Measurements from ENCODE around the gene PTK7.
"Not testable (repeated sequence)": the region's sequence is repeated elsewhere in the genome, so short reads cannot be mapped to it uniquely, and the experiment has no call there.

Gene PTK7

DNA sequence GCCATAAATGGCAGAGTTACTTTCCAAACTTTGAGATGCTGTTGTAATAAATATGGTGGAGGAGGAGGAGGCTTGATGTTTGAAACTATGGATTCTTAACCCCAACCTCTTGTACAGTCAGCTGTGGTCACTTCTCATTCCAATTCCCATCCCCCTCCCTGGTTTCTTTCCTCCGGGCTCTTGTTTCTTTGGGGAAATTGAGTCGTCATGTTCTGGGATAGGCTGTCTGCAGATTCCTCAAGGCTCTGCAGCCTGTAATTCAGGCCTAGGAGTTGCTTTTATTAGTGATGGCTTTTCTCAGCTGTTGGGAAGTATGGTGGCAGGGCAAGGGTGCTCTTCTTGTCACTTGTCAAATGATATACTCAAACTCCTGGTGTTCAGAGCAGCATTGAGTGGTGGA, 2.6 kb downstream of the PTK7 start:
- POLR2A ChIA-PET, result interaction anchor here (0.6 to 4.0 kb wide), 7 partner anchors 12 to 175 kb away, joined by 3 to 36 read pairs (median 4); partner anchors contain the start of genes KLC4 and MRPL2
- peak; percentile 82 for DNase-seq (ENCODE audit: low read depth, low spot score)
- CTCF ChIA-PET, result interaction anchor here (0.9 to 5.2 kb wide), 2 partner anchors 13 to 65 kb away, joined by 3 to 29 read pairs; no protein-coding TSS in a partner anchor
- H3K4me3 ChIP-seq (ENCODE audit: low read depth, low read length), result peak overlapping the region; percentile 94
- TF ChIP-seq, protein P1, sequence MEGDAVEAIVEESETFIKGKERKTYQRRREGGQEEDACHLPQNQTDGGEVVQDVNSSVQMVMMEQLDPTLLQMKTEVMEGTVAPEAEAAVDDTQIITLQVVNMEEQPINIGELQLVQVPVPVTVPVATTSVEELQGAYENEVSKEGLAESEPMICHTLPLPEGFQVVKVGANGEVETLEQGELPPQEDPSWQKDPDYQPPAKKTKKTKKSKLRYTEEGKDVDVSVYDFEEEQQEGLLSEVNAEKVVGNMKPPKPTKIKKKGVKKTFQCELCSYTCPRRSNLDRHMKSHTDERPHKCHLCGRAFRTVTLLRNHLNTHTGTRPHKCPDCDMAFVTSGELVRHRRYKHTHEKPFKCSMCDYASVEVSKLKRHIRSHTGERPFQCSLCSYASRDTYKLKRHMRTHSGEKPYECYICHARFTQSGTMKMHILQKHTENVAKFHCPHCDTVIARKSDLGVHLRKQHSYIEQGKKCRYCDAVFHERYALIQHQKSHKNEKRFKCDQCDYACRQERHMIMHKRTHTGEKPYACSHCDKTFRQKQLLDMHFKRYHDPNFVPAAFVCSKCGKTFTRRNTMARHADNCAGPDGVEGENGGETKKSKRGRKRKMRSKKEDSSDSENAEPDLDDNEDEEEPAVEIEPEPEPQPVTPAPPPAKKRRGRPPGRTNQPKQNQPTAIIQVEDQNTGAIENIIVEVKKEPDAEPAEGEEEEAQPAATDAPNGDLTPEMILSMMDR (IDR thresholded peaks at IDR 0.05; ENCODE audit: insufficient read depth, low read length, missing control alignments), result no peak

DNA sequence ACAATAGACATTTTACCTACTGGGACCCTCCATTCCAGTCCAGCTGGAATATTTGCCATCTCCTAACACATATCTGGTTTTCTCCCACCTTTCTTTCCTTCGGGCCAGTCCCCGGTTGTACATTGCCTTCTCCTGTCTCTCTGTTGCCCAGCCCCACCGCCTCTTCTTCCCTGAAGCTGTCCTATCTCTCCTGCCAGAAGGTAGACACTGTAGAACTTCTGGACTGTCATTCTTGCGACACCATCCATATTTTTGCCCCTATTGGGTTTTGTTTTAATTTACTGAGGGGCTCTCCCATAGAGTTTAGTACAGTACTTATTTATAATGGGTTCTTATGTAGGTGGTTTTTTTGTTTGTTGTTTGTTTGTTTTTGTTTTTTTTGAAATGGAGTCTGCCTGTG, 4.9 kb downstream of the PTK7 start:
- ChIA-PET POLR2A (interaction anchor here (1.2 to 2.2 kb wide), 2 partner anchors 9 to 44 kb away, joined by 6 to 7 read pairs; no protein-coding TSS in a partner anchor), CTCF (interaction anchor here (1.1 to 5.2 kb wide), 3 partner anchors 9 to 62 kb away, joined by 4 to 29 read pairs (median 6); no protein-coding TSS in a partner anchor)
- TF ChIP-seq, protein P1 (IDR thresholded peaks at IDR 0.05; ENCODE audit: insufficient read depth, low read length, missing control alignments), result no peak
- no peak overlapping the region for H3K4me3 ChIP-seq (ENCODE audit: low read depth, low read length)
- no peak for DNase-seq (ENCODE audit: low read depth, low spot score)

- not testable (repeated sequence) for DNase-seq (ENCODE audit: low read depth, low spot score); H3K4me3 ChIP-seq (ENCODE audit: low read depth, low read length)
- ChIA-PET CTCF (interaction anchor here (1.1 to 5.2 kb wide), 4 partner anchors 9 to 62 kb away, joined by 3 to 29 read pairs (median 8); no protein-coding TSS in a partner anchor), POLR2A (interaction anchor here (2.2 kb wide), 1 partner anchor 43 kb away, joined by 7 read pairs; no protein-coding TSS in a partner anchor)
Observed at GRCh38 chr6:43081922-43082321, 5.8 kb downstream of the PTK7 start.

DNA sequence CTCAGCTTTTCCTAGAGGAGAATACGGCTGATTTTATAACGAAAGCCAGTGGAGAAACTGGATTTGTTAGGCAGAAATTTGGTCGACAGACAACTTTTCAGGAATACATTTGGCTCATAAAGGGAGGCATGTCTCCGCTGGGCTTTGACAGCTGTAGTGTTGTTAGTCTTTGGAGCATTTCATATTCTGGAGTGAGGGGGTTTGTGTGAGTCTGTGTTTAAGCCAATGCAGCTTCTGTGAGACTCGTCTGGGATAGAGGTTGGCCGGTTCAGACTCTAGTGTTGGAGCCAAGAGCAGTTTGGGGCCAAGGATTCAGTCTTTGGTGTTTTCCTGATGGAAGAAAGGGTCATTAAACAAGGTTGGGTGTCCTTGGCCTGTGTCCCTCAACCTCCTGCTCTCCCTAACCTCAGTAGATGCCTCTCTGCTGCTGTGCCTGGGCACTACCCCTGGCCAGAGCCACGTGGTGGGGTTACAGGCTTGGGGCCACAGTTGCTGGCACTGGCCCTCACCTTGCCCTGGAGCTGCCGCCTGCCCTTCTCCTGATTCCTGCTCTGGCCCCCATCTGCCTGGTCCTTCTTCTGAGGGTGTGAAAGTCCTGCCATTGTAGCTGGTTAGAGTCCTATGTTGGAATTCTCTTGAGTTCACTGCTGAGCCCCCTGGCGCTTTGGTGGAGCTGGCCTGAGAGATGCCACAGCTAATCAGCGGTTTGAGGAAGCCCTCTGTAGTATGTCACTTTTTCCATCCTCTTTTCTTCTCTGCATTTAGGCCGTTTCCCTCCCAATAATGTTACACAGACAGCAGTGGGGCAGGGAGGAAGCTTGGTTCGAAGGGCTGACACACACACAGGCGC, 6.9 kb downstream of the PTK7 start:
- no peak overlapping the region for H3K4me3 ChIP-seq (ENCODE audit: low read depth, low read length)
- TF ChIP-seq, protein P1 (IDR thresholded peaks at IDR 0.05; ENCODE audit: insufficient read depth, low read length, missing control alignments), result no peak
- DNase-seq (ENCODE audit: low read depth, low spot score), result no peak
- ChIA-PET POLR2A (interaction anchor here (2.2 kb wide), 1 partner anchor 42 kb away, joined by 7 read pairs; no protein-coding TSS in a partner anchor), CTCF (interaction anchor here (1.1 to 5.2 kb wide), 5 partner anchors 8 to 60 kb away, joined by 3 to 29 read pairs (median 5); no protein-coding TSS in a partner anchor)

- CTCF ChIA-PET, result interaction anchor here (1.6 kb wide), 1 partner anchor 11 kb away, joined by 4 read pairs; no protein-coding TSS in a partner anchor
- DNase-seq (ENCODE audit: low read depth, low spot score), result no peak
Observed at GRCh38 chr6:43086022-43086658, 10.0 kb downstream of the PTK7 start.

GRCh38 chr6:43088654-43089056, 12.5 kb downstream of the PTK7 start:
- ChIA-PET CTCF (interaction anchor here (1.0 to 2.8 kb wide), 4 partner anchors 8 to 54 kb away, joined by 3 to 9 read pairs (median 4); partner anchors contain the start of gene PTK7), POLR2A (interaction anchor here (0.6 kb wide), 1 partner anchor 20 kb away, joined by 4 read pairs; no protein-coding TSS in a partner anchor)
- TF ChIP-seq, protein P1 (IDR thresholded peaks at IDR 0.05; ENCODE audit: insufficient read depth, low read length, missing control alignments), result no peak
- no peak for DNase-seq (ENCODE audit: low read depth, low spot score)
- H3K4me3 ChIP-seq (ENCODE audit: low read depth, low read length), result no peak overlapping the region

More at GRCh38 chr6:43086022-43086658, 10.0 kb downstream of the PTK7 start:
- H3K4me3 ChIP-seq (ENCODE audit: low read depth, low read length), result no peak overlapping the region
- POLR2A ChIA-PET, result interaction anchor here (1.3 to 1.6 kb wide), 2 partner anchors 11 kb away, joined by 4 to 5 read pairs; no protein-coding TSS in a partner anchor
- TF ChIP-seq, protein P1 (IDR thresholded peaks at IDR 0.05; ENCODE audit: insufficient read depth, low read length, missing control alignments), result no peak

Data from AG04449 (cell line).